Ovary (tissue), 9 donors: ENCODE data around the gene SETBP1. TPM values are rescaled to one million over a fixed set of nuclear protein-coding genes. Genes with fewer than 3 reads are reported as not detected.

Experiments
- DNase-seq, 5 donors: peaks; one replicate each; pipeline ENCODE4 v3.0.0-alpha.2; 2019 to 2020
- H3K27ac ChIP-seq, 2 donors: fragments of 200-600 bp; one replicate each; pipeline versions ENCODE4 v1.5.1 to v1.8.0; 2019 to 2022
- H3K27me3 ChIP-seq: fragments of 200-600 bp; one replicate; pipeline ENCODE4 v1.8.0; 2022
- H3K36me3 ChIP-seq: fragments of 200-600 bp; sonication (generic); one replicate; pipeline ENCODE4 v1.5.1; 2019
- H3K4me1 ChIP-seq: one replicate; pipeline ENCODE4 v1.8.1; 2013; ENCODE audit warnings: mild to moderate bottlenecking, moderate library complexity; ENCODE audit not compliant: insufficient read depth
- H3K4me3 ChIP-seq: fragments of 200-600 bp; sonication (generic); one replicate; pipeline ENCODE4 v1.5.1; 2017
- H3K9me3 ChIP-seq, 2 donors: fragments of 200-600 bp in 1 of 2; sonication (generic) in 1 of 2; one replicate each; pipeline versions ENCODE4 v1.5.1 to v1.8.1; 2013 to 2019; ENCODE audit warnings: mild to moderate bottlenecking in 1 of 2, moderate library complexity in 1 of 2
- EP300 ChIP-seq: sonication (generic); formaldehyde crosslinking; IDR thresholded peaks from one replicate; pipeline ENCODE4 v1.6.1; 2017; ENCODE audit warnings: antibody characterized with exemption
- POLR2A ChIP-seq: fragments of 450-650 bp; IDR thresholded peaks from one replicate; pipeline ENCODE4 v1.6.1; 2017; ENCODE audit warnings: antibody characterized with exemption, mild to moderate bottlenecking, moderate library complexity
- WGBS, 3 donors: extraction: QIAGEN DNeasy Blood & Tissue Kit in 1 of 3; methylation state at CpG; one replicate each; pipeline versions ENCODE4 v1.1.5 to v1.1.7; 2013 to 2017; 5-methylcytosine and 5-hydroxymethylcytosine counted together
- intact Hi-C, 4 donors: fragments of 100-400 bp; cut with DNase I; formaldehyde crosslinking; loops; one replicate each; pipeline versions ENCODE4 v1.11.0 to v1.15.1; 2022 to 2023
- polyA plus RNA-seq, 2 donors: library from polyadenylated mRNA; stranded (reverse); fragments of 200-250 nt in 1 of 2; fragments of 350-450 nt in 1 of 2; fragmentation: Illumina TruSeq in 1 of 2; extraction: RNeasy Lipid Tissue Mini Kit (QIAGEN cat#74804) in 1 of 2; gene quantifications; one replicate each; pipeline ENCODE4 v1.2.3, GENCODE V29; 2013 to 2014
- total RNA-seq, 7 donors: library from RNA; depleted of rRNA in 2 of 7; stranded (reverse); fragments of >200 nt in 2 of 7; fragmentation: NEBNext Ultra II Directional in 3 of 7; extraction: Animal tissue kit (Norgen Biotek cat#: 25700) in 3 of 7; gene quantifications; one replicate each; pipeline versions ENCODE4 v1.1.0 to v1.2.4, GENCODE V29; 2016 to 2023
- TF ChIP-seq, protein P1 (sequence below), 3 donors: fragments of 450-650 bp in 2 of 3; fragments of 200-600 bp in 1 of 3; IDR thresholded peaks; one replicate each; pipeline versions ENCODE4 v1.5.1 to v1.8.0; 2016 to 2022; ENCODE audit warnings: antibody characterized with exemption in 3 of 3, mild to moderate bottlenecking in 1 of 3
- donor health status: DM: no; HTN: no; CAD: no; lungs with moderate emphysema.
- donor health status: DM: no; HTN: no; CAD: no.
- donor health status: Bipolar disorder and iron deficiency.
- donor health status: DM: yes; HTN: yes; CAD: no.
- donor health status: DM: no; HTN: no; CAD: no.
- donor health status: DM: yes; HTN: yes; CAD: no.

SETBP1 gene
- total and polyA plus RNA-seq, 9 donors, result 7.8 to 53.7 (median 28.4) TPM

DNA sequence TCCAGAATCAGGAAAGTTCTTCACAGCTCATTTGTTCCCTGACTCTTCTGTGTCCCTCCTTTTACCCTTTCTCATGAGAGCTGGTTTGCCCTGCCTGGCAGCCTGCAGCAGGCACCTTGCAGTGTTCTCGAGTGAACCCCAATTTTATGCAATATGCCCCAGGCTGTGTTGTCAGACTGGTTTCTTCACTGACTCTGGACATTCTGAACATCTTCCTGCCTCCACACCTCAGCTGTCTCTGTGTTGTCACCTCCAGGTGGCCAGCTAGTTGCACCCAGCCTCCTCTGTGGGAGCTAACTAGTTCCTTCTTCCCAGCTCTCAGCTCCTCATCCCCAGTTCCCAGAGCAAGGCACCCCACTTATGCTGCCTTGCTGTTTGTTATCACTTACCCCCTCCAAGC is 5.5 kb downstream of the SETBP1 start:
- H3K4me3 ChIP-seq, result no peak overlapping the region
- no peaks in the 10 kb centered on the region for H3K36me3 ChIP-seq
- DNase-seq, result no peak
- no peaks in the 10 kb centered on the region for H3K27me3 ChIP-seq
- no peaks in the 10 kb centered on the region for H3K9me3 ChIP-seq
- H3K4me1 ChIP-seq, result peaks cover 9% of the 10 kb centered on the region
- no peak overlapping the region for H3K27ac ChIP-seq
- intact Hi-C loops, result loop anchor here in 2 of 4 donors (10.0 kb wide), 2 partner anchors 149 to 329 kb away; no protein-coding TSS in a partner anchor
- 79 to 89% (median 84%) methylated on average over 1 of the region's 1 CpG for whole genome bisulfite sequencing, 3 donors
- TF ChIP-seq, protein P1, sequence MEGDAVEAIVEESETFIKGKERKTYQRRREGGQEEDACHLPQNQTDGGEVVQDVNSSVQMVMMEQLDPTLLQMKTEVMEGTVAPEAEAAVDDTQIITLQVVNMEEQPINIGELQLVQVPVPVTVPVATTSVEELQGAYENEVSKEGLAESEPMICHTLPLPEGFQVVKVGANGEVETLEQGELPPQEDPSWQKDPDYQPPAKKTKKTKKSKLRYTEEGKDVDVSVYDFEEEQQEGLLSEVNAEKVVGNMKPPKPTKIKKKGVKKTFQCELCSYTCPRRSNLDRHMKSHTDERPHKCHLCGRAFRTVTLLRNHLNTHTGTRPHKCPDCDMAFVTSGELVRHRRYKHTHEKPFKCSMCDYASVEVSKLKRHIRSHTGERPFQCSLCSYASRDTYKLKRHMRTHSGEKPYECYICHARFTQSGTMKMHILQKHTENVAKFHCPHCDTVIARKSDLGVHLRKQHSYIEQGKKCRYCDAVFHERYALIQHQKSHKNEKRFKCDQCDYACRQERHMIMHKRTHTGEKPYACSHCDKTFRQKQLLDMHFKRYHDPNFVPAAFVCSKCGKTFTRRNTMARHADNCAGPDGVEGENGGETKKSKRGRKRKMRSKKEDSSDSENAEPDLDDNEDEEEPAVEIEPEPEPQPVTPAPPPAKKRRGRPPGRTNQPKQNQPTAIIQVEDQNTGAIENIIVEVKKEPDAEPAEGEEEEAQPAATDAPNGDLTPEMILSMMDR (IDR thresholded peaks at IDR 0.05), result no peak
- TF ChIP-seq POLR2A (no peak), EP300 (no peak)

- TF ChIP-seq EP300 (no peak), POLR2A (no peak)
- TF ChIP-seq, protein P1 (IDR thresholded peaks at IDR 0.05), result no peak
- Histone ChIP-seq H3K36me3 (no peaks in the 10 kb centered on the region), H3K27ac (no peak overlapping the region), H3K27me3 (no peaks in the 10 kb centered on the region), H3K4me1 (peaks cover 9% of the 10 kb centered on the region), H3K4me3 (no peak overlapping the region), H3K9me3 (no peaks in the 10 kb centered on the region)
- intact Hi-C loops, result loop anchor here in 2 of 4 donors (10.0 kb wide), 2 partner anchors 147 to 327 kb away; no protein-coding TSS in a partner anchor
- DNase-seq, result no peak
These were observed 6.7 kb downstream of the SETBP1 start for GRCh38 chr18:44687421-44687820.

- intact Hi-C loops, result loop anchor here in 3 of 4 donors (10.0 kb wide), 3 partner anchors 105 to 325 kb away; no protein-coding TSS in a partner anchor
- Histone ChIP-seq H3K9me3 (no peaks in the 10 kb centered on the region), H3K27ac (no peak overlapping the region), H3K4me3 (no peak overlapping the region), H3K36me3 (no peaks in the 10 kb centered on the region), H3K27me3 (no peaks in the 10 kb centered on the region), H3K4me1 (peaks cover 3% of the 10 kb centered on the region)
- no peak for TF ChIP-seq EP300
- TF ChIP-seq POLR2A, result no peak
- TF ChIP-seq, protein P1 (IDR thresholded peaks at IDR 0.05), result no peak
- no peak for DNase-seq
- WGBS, 3 donors, result 95 to 98% (median 98%) methylated on average over 3 of the region's 3 CpGs
These were observed 9.0 kb downstream of the SETBP1 start for GRCh38 chr18:44689736-44690135.

DNA sequence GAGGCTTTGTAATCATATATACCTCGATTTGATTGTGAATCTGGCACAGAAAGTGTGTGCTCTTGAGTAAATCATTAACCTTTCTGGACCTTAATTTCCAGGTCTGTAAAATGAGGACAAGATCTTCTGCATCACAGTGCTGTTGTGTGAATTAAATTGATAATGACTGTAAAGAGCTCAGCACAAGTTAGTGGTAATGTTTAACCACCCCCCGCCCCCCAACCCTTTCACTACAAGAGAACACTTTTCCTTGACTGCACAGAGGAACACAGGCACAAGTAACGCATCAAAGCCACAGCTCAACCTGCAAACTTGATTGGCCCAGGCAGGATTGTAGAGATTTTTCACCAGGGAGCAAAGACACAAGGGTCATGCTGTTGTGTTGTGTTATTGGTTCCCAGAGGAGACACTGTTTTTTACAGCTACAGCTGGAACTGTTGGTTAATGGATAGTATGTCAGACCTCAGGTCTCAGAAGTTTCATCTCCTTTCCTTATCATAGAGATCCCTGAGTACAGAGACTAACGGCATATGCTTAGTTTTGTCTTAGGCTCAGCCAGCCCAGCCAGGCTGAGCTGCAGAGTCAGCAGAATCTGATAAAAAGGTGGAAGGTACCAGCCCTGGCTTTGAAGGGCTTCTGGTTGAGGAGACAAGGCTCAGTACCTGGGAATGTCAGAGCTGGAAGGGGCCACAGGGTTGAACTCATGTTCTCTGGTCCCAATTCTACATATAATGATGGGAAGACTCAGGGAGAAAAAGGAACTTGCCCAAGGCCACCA is 10.6 kb downstream of the SETBP1 start:
- intact Hi-C loops, result loop anchor here in 1 of 4 donors (10.0 kb wide), 1 partner anchor 103 kb away; no protein-coding TSS in a partner anchor
- H3K9me3 ChIP-seq, result no peaks in the 10 kb centered on the region
- no peaks in the 10 kb centered on the region for H3K27me3 ChIP-seq
- no peaks in the 10 kb centered on the region for H3K36me3 ChIP-seq
- TF ChIP-seq POLR2A (no peak), EP300 (no peak)
- TF ChIP-seq, protein P1 (IDR thresholded peaks at IDR 0.05), result no peak
- no peak overlapping the region for H3K4me3 ChIP-seq
- no peak overlapping the region for H3K27ac ChIP-seq
- no peak for DNase-seq
- peaks cover 9% of the 10 kb centered on the region for H3K4me1 ChIP-seq
- WGBS, 3 donors, result 84 to 90% (median 89%) methylated on average over 4 of the region's 4 CpGs
